ENCODE data around the gene DBN1. TPM values are rescaled to one million over a fixed set of nuclear protein-coding genes. Genes with fewer than 3 reads are reported as not detected.

The DBN1 gene
- total and polyA plus RNA-seq, 2 experiments from 2014 or later = 185 to 295 TPM

GRCh38 chr5:177495243-177496060, 22.0 kb upstream of the DBN1 start:
- no peaks in the 10 kb centered on the region for H3K9me3 ChIP-seq (ENCODE audit: low read depth)
- peak overlapping the region; percentile 100 for H3K27ac ChIP-seq
- H3K27me3 ChIP-seq = no peaks in the 10 kb centered on the region
- H3K4me1 ChIP-seq (ENCODE audit: low read depth) = peaks cover 33% of the 10 kb centered on the region
- TF ChIP-seq, protein P1, sequence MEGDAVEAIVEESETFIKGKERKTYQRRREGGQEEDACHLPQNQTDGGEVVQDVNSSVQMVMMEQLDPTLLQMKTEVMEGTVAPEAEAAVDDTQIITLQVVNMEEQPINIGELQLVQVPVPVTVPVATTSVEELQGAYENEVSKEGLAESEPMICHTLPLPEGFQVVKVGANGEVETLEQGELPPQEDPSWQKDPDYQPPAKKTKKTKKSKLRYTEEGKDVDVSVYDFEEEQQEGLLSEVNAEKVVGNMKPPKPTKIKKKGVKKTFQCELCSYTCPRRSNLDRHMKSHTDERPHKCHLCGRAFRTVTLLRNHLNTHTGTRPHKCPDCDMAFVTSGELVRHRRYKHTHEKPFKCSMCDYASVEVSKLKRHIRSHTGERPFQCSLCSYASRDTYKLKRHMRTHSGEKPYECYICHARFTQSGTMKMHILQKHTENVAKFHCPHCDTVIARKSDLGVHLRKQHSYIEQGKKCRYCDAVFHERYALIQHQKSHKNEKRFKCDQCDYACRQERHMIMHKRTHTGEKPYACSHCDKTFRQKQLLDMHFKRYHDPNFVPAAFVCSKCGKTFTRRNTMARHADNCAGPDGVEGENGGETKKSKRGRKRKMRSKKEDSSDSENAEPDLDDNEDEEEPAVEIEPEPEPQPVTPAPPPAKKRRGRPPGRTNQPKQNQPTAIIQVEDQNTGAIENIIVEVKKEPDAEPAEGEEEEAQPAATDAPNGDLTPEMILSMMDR (IDR thresholded peaks at IDR 0.05; ENCODE audit: low read depth, low read length) = no peak
- H3K36me3 ChIP-seq = peaks cover 13% of the 10 kb centered on the region
- DNase-seq (ENCODE audit: low read depth in 1 of 2, low spot score in 1 of 2) = peak; percentile 92 to 96
- peak overlapping the region; percentile 84 for H3K4me3 ChIP-seq

DNA sequence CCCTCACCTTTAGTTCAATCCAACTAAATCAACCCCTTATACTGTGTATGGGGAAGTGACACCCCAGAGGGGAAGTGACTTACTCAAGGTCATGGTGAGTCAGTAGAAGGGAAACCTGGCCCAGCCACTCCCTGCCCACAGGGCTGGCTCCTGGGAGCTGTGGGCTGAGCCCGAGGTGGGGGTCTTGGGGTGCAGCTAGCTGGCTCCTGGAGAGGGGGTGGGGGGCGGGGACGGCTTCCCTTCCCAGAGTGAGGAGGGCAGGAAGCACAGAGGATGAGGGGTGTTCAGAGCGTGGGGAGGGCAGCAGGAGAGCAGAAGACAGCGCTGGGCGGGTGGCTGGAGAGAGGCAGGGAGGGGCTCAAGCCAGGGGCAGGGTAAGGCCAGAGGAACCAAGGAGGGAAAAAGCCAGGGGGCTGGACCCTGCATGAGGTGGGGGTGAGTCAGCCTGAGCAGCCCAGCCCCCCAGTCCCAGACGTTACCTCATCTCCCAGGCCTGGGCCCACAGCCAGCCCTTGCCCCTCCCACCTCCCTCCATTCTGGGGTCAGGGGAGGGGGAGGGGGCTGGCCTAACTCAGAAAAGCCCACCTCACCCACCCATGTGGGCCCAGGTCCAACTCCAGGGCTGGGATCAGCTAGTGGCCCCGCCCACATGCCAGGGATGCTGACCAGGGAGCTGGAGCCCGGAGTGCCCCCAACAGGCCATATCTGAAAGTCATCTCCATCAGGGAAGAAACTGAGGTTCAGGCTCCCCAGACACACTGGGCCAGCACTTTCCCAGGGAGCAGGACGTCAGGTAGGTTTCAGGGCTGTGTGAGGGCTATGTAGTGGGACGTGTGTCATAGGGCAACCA, 21.1 kb upstream of the DBN1 start:
- DNase-seq (ENCODE audit: low read depth in 1 of 2, low spot score in 1 of 2) = peak; percentile 62 to 90
- Histone ChIP-seq H3K4me3 (no peak overlapping the region), H3K27me3 (no peaks in the 10 kb centered on the region), H3K9me3 (ENCODE audit: low read depth) (no peaks in the 10 kb centered on the region), H3K27ac (peak overlapping the region; percentile 100), H3K4me1 (ENCODE audit: low read depth) (peaks cover 33% of the 10 kb centered on the region), H3K36me3 (peaks cover 22% of the 10 kb centered on the region)
- TF ChIP-seq, protein P1 (IDR thresholded peaks at IDR 0.05; ENCODE audit: low read depth, low read length) = peak; percentile 35

GRCh38 chr5:177493795-177494345, 20.4 kb upstream of the DBN1 start:
- no peaks in the 10 kb centered on the region for H3K27me3 ChIP-seq
- DNase-seq (ENCODE audit: low read depth in 1 of 2, low spot score in 1 of 2) = no peak
- no peak overlapping the region for H3K4me3 ChIP-seq
- TF ChIP-seq, protein P1 (IDR thresholded peaks at IDR 0.05; ENCODE audit: low read depth, low read length) = no peak
- H3K4me1 ChIP-seq (ENCODE audit: low read depth) = peaks cover 33% of the 10 kb centered on the region
- H3K27ac ChIP-seq = peak overlapping the region; percentile 100
- H3K36me3 ChIP-seq = peaks cover 28% of the 10 kb centered on the region
- no peaks in the 10 kb centered on the region for H3K9me3 ChIP-seq (ENCODE audit: low read depth)

GRCh38 chr5:177492841-177493240, 19.4 kb upstream of the DBN1 start:
- DNase-seq (ENCODE audit: low read depth in 1 of 2, low spot score in 1 of 2) = no peak
- TF ChIP-seq, protein P1 (IDR thresholded peaks at IDR 0.05; ENCODE audit: low read depth, low read length) = no peak
- Histone ChIP-seq H3K4me1 (ENCODE audit: low read depth) (peaks cover 26% of the 10 kb centered on the region), H3K9me3 (ENCODE audit: low read depth) (no peaks in the 10 kb centered on the region), H3K27me3 (no peaks in the 10 kb centered on the region), H3K27ac (peak overlapping the region; percentile 5), H3K4me3 (no peak overlapping the region), H3K36me3 (peaks cover 35% of the 10 kb centered on the region)

GRCh38 chr5:177491983-177492746, 18.7 kb upstream of the DBN1 start:
- no peak for DNase-seq (ENCODE audit: low read depth in 1 of 2, low spot score in 1 of 2)
- TF ChIP-seq, protein P1 (IDR thresholded peaks at IDR 0.05; ENCODE audit: low read depth, low read length) = no peak
- no peaks in the 10 kb centered on the region for H3K9me3 ChIP-seq (ENCODE audit: low read depth)
- no peaks in the 10 kb centered on the region for H3K27me3 ChIP-seq
- H3K4me3 ChIP-seq = no peak overlapping the region
- peak overlapping the region; percentile 5 for H3K27ac ChIP-seq
- peaks cover 26% of the 10 kb centered on the region for H3K4me1 ChIP-seq (ENCODE audit: low read depth)
- peaks cover 41% of the 10 kb centered on the region for H3K36me3 ChIP-seq
